Measurements from ENCODE around the gene MAPKBP1. TPM values are rescaled to one million over a fixed set of nuclear protein-coding genes. Genes with fewer than 3 reads are reported as not detected.

Gene MAPKBP1
- total and polyA plus RNA-seq, 2 of the 4 experiments (the other 2 are of a cell fraction): 12.5 to 15.3 TPM

DNA sequence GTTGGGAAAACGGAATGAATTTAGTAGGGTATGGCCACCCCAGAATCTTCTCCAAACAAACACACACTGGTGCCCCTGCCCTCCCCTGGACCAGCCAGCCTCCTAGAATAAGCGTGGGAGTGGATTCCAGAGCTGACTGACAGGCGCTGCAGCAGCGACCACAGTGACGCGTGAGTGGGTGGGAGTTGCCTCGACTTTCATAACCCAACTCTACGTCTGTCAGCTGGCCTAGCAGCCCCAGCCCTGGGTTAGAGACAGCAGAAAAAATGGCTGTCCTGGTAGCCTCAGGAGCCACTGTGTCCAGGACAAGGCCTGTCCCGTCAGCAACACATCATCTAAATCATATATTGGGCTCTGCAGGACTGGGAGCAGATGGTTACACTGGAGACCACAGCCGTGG is 74.3 kb downstream of the MAPKBP1 start:
- TF ChIP-seq CHD1 (IDR thresholded peaks at IDR 0.05; ENCODE audit: low read depth, low read length) (no peak), SMC3 (IDR thresholded peaks at IDR 0.05; ENCODE audit: low read depth, low read length) (no peak), CEBPB (IDR thresholded peaks at IDR 0.05; ENCODE audit: low read depth, low read length) (0 out of 2 replicates have a peak, but pooled peaks have one; percentile 23)
- no peak overlapping the region for H3K4me2 ChIP-seq (ENCODE audit: low read depth, low read length)
- no peak overlapping the region for H4K91ac ChIP-seq (ENCODE audit: insufficient read depth, low read depth, low read length)
- H2AK9ac ChIP-seq (replicated peaks; ENCODE audit: low read depth, low read length, poor library complexity): peak overlapping the region; percentile 9
- no peak overlapping the region for H3K4me3 ChIP-seq (ENCODE audit: insufficient read depth, low read depth, low read length)
- no peak overlapping the region for H2BK5ac ChIP-seq (ENCODE audit: low read depth, low read length, poor library complexity, severe bottlenecking)
- no peak overlapping the region for H3K14ac ChIP-seq (replicated peaks; ENCODE audit: low read depth, low read length)
- no peaks in the 10 kb centered on the region for H3K9me1 ChIP-seq (ENCODE audit: insufficient read depth, low read length)
- ChIA-PET CTCF (no interaction called here), POLR2A (ENCODE audit: unreplicated experiment) (no interaction called here)
- peak overlapping the region; percentile 3 for H2AFZ ChIP-seq (replicated peaks; ENCODE audit: low read length, poor library complexity)
- no peaks in the 10 kb centered on the region for H3K9me3 ChIP-seq (ENCODE audit: control insufficient read depth, insufficient read depth, low read length)
- ATAC-seq (ENCODE audit: low read depth) (peak; percentile 55), DNase-seq (peak; percentile 65)
- H3K36me3 ChIP-seq (ENCODE audit: control insufficient read depth, insufficient read depth, low read length): peaks cover 16% of the 10 kb centered on the region
- 35% methylated on average over 4 of the region's 10 CpGs; no CpG with 5 or more reads in 1 of the 2 experiments for WGBS, 2 experiments (ENCODE audit: extremely low coverage in 2 of 2, insufficient read length in 1 of 2)
- H2AK5ac ChIP-seq (ENCODE audit: low read depth, low read length): no peak overlapping the region
- no peak overlapping the region for H3K23ac ChIP-seq (ENCODE audit: low read depth, low read length)
- peaks cover 8% of the 10 kb centered on the region; the same call in 1 of the 2 replicates for H3K27me3 ChIP-seq (ENCODE audit: control insufficient read depth, insufficient read depth, low read length)
- no peak overlapping the region for H3K18ac ChIP-seq (ENCODE audit: low read depth, low read length)
- no peak overlapping the region; the same call in 1 of the 2 replicates for H3K4ac ChIP-seq (ENCODE audit: low read depth, low read length)
- H3K27ac ChIP-seq (ENCODE audit: insufficient read depth, low read length): no peak overlapping the region
- H2BK120ac ChIP-seq (ENCODE audit: low read depth, low read length): no peak overlapping the region
- no TSS peak for BruUV-seq (replicated peaks)
- H4K20me1 ChIP-seq (ENCODE audit: insufficient read depth, low read length): no peaks in the 10 kb centered on the region
- dilution Hi-C loops (cut with HindIII; ENCODE audit: low sequenced_read_pairs, unreplicated experiment): no loop called here
- no peak overlapping the region for H4K5ac ChIP-seq (ENCODE audit: low read depth, low read length)
- H3K9ac ChIP-seq (ENCODE audit: low read depth, low read length): no peak overlapping the region
- in situ Hi-C loops (cut with MboI; ENCODE audit: low sequenced_read_pairs): no loop called here
- H2BK20ac ChIP-seq (ENCODE audit: low read depth, low read length): no peak overlapping the region
- H3K56ac ChIP-seq (ENCODE audit: extremely low read depth, insufficient read depth, low read length): no peak overlapping the region
- H3K79me1 ChIP-seq (ENCODE audit: low read depth in 1 of 2, low read length in 2 of 2): no peaks in the 10 kb centered on the region
- H3K4me1 ChIP-seq (ENCODE audit: control insufficient read depth, insufficient read depth, low read length): no peaks in the 10 kb centered on the region; the same call in 1 of the 2 replicates
- H4K8ac ChIP-seq (ENCODE audit: low read depth in 2 of 2, low read length in 2 of 2): no peak overlapping the region
- H2BK15ac ChIP-seq (ENCODE audit: low read depth, low read length): no peak overlapping the region
- intact Hi-C loops (cut with micrococcal nuclease): no loop called here
